Inflammatory macrophage treated with lipopolysaccharide for 4 hours (primary cell): ENCODE results near the gene PIP5KL1.

ENCODE experiments used
- DNase-seq: peaks from one replicate; pipeline ENCODE4 v3.0.0-alpha.2; 2020

PIP5KL1 gene

GRCh38 chr9:127928676-127929624 lies 1.6 kb downstream of the PIP5KL1 start:
- DNase-seq, result no peak

- DNase-seq, result no peak
Measured at GRCh38 chr9:127927988-127928675, 2.4 kb downstream of the PIP5KL1 start.

- no peak for DNase-seq
Measured at GRCh38 chr9:127927201-127927987, 3.2 kb downstream of the PIP5KL1 start.

GRCh38 chr9:127926906-127927200 lies 3.7 kb downstream of the PIP5KL1 start:
- DNase-seq, result no peak

GRCh38 chr9:127925959-127926905 lies 4.3 kb downstream of the PIP5KL1 start:
- DNase-seq, result no peak

GRCh38 chr9:127924736-127925444 lies 5.7 kb downstream of the PIP5KL1 start:
- DNase-seq, result no peak

- no peak for DNase-seq
Measured at GRCh38 chr9:127923771-127924170, 6.8 kb downstream of the PIP5KL1 start.

- no peak for DNase-seq
Measured at GRCh38 chr9:127923046-127923445, 7.5 kb downstream of the PIP5KL1 start.

GRCh38 chr9:127921557-127922120 lies 8.9 kb downstream of the PIP5KL1 start:
- DNase-seq, result peak; percentile 40

GRCh38 chr9:127920794-127921193 lies 9.8 kb downstream of the PIP5KL1 start:
- no peak for DNase-seq

- DNase-seq, result peak; percentile 96
Measured at GRCh38 chr9:127919253-127919815, 11.2 kb downstream of the PIP5KL1 start.

- DNase-seq, result peak; percentile 35
Measured at GRCh38 chr9:127918183-127919107, 12.1 kb downstream of the PIP5KL1 start.

- peak; percentile 73 for DNase-seq
Measured at GRCh38 chr9:127917603-127918002, 13.0 kb downstream of the PIP5KL1 start.

- DNase-seq, result peak; percentile 94
Measured at GRCh38 chr9:127916720-127917581, 13.6 kb downstream of the PIP5KL1 start, which contains the start of gene ST6GALNAC4. ST6GALNAC4 (minus strand) TSS chr9:127917041; CDS start chr9:127916419, 622 bp downstream.

GRCh38 chr9:127915801-127916719 lies 14.5 kb downstream of the PIP5KL1 start:
- DNase-seq, result no peak

- peak; percentile 6 for DNase-seq
Measured at GRCh38 chr9:127915325-127915752, 15.2 kb downstream of the PIP5KL1 start.

GRCh38 chr9:127913682-127914081 lies 16.9 kb downstream of the PIP5KL1 start:
- no peak for DNase-seq
